HL-60 (cell line): ENCODE results near the gene ANXA10.

Experiments
- DNase-seq, 2 experiments: peaks; one replicate each; pipeline ENCODE4 v3.0.0-alpha.2; 2010 to 2020; ENCODE audit warnings: low read depth in 1 of 2, low spot score in 1 of 2
- H3K27ac ChIP-seq: fragments of 250-450 bp; sonication (Bioruptor Pico); replicated peaks from 2 replicates; pipeline ENCODE4 v1.5.1; 2020; ENCODE audit warnings: mild to moderate bottlenecking, moderate library complexity
- H3K27me3 ChIP-seq: fragments of 250-450 bp; sonication (Bioruptor Pico); 2 replicates; pipeline ENCODE4 v1.5.1; 2021; ENCODE audit warnings: mild to moderate bottlenecking, moderate library complexity; ENCODE audit not compliant: insufficient read depth, poor library complexity, severe bottlenecking
- H3K4me3 ChIP-seq: replicated peaks from 2 replicates; pipeline ENCODE4 v1.5.1; 2011; ENCODE audit warnings: mild to moderate bottlenecking, control low read depth, low read length; ENCODE audit not compliant: insufficient read depth
- CTCF ChIP-seq: IDR thresholded peaks from one replicate; pipeline ENCODE4 v1.5.1; 2011; ENCODE audit warnings: low read length, control low read depth, inconsistent platforms; ENCODE audit not compliant: insufficient read depth
- GABPA ChIP-seq: IDR thresholded peaks from 2 replicates; pipeline ENCODE4 v1.6.1; 2012; ENCODE audit warnings: low read depth
- POLR2AphosphoS5 ChIP-seq: IDR thresholded peaks from 2 replicates; pipeline ENCODE4 v1.6.1; 2012; ENCODE audit warnings: low read depth
- REST ChIP-seq: IDR thresholded peaks from 2 replicates; pipeline ENCODE4 v1.6.1; 2012; ENCODE audit warnings: low read depth; ENCODE audit not compliant: insufficient replicate concordance
- SPI1 ChIP-seq: IDR thresholded peaks from 2 replicates; pipeline ENCODE4 v1.6.1; 2012; ENCODE audit warnings: low read depth, mild to moderate bottlenecking, borderline replicate concordance

Gene ANXA10

GRCh38 chr4:168076989-168077725 lies 15.2 kb upstream of the ANXA10 start:
- no peak overlapping the region for H3K27ac ChIP-seq
- no peaks in the 10 kb centered on the region for H3K27me3 ChIP-seq
- no peak overlapping the region for H3K4me3 ChIP-seq
- peak; percentile 11 to 47 for DNase-seq
- TF ChIP-seq POLR2AphosphoS5 (no peak), CTCF (peak; percentile 58)

GRCh38 chr4:168077726-168078239 lies 14.6 kb upstream of the ANXA10 start:
- H3K27ac ChIP-seq, result no peak overlapping the region
- TF ChIP-seq CTCF, result no peak
- no peak for TF ChIP-seq GABPA
- TF ChIP-seq REST, result no peak
- TF ChIP-seq POLR2AphosphoS5, result no peak
- no peak for TF ChIP-seq SPI1
- H3K27me3 ChIP-seq, result no peaks in the 10 kb centered on the region
- no peak for DNase-seq
- H3K4me3 ChIP-seq, result no peak overlapping the region

- no peak for DNase-seq
Measured at GRCh38 chr4:168082379-168082778, 10.0 kb upstream of the ANXA10 start.

More at GRCh38 chr4:168082379-168082778, 10.0 kb upstream of the ANXA10 start:
- H3K4me3 ChIP-seq, result no peak overlapping the region
- no peak for TF ChIP-seq CTCF
- no peak for TF ChIP-seq POLR2AphosphoS5
- no peak for TF ChIP-seq SPI1
- no peak for TF ChIP-seq GABPA
- TF ChIP-seq REST, result no peak
- no peak overlapping the region for H3K27ac ChIP-seq
- no peaks in the 10 kb centered on the region for H3K27me3 ChIP-seq
